Measurements from ENCODE around the gene ZSCAN2. TPM values are rescaled to one million over a fixed set of nuclear protein-coding genes. Genes with fewer than 3 reads are reported as not detected.

The ZSCAN2 gene
- total RNA-seq, 1 donor from 2014 or later = 16.2 TPM

GRCh38 chr15:84659904-84660781, 59.3 kb downstream of the ZSCAN2 start:
- H3K4me3 ChIP-seq (ENCODE audit: insufficient read depth, low read depth, low read length) = no peak overlapping the region
- no peak overlapping the region for H3K4me2 ChIP-seq (ENCODE audit: low read length)
- no peak for TF ChIP-seq EZH2 (IDR thresholded peaks at IDR 0.05; ENCODE audit: insufficient read depth, low read length)
- TF ChIP-seq, protein P1, sequence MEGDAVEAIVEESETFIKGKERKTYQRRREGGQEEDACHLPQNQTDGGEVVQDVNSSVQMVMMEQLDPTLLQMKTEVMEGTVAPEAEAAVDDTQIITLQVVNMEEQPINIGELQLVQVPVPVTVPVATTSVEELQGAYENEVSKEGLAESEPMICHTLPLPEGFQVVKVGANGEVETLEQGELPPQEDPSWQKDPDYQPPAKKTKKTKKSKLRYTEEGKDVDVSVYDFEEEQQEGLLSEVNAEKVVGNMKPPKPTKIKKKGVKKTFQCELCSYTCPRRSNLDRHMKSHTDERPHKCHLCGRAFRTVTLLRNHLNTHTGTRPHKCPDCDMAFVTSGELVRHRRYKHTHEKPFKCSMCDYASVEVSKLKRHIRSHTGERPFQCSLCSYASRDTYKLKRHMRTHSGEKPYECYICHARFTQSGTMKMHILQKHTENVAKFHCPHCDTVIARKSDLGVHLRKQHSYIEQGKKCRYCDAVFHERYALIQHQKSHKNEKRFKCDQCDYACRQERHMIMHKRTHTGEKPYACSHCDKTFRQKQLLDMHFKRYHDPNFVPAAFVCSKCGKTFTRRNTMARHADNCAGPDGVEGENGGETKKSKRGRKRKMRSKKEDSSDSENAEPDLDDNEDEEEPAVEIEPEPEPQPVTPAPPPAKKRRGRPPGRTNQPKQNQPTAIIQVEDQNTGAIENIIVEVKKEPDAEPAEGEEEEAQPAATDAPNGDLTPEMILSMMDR (IDR thresholded peaks at IDR 0.05; ENCODE audit: insufficient read depth, low read depth, low read length) = no peak
- Mint-ChIP-seq H3K9me3 (ENCODE audit: unreplicated experiment) (peaks cover 3% of the 10 kb centered on the region), H3K27me3 (ENCODE audit: low read depth, unreplicated experiment) (peaks cover 3% of the 10 kb centered on the region), H3K4me3 (ENCODE audit: unreplicated experiment) (no peak overlapping the region), H3K36me3 (ENCODE audit: low read depth, unreplicated experiment) (peaks cover 10% of the 10 kb centered on the region), H3K27ac (ENCODE audit: unreplicated experiment) (no peak overlapping the region), H3K4me1 (ENCODE audit: low read depth, unreplicated experiment) (peaks cover 3% of the 10 kb centered on the region)
- no peak for DNase-seq (ENCODE audit: low read depth)
- no peaks in the 10 kb centered on the region for H3K27me3 ChIP-seq (ENCODE audit: insufficient read depth, low read length)
- FAIRE-seq = no peak
- H2AFZ ChIP-seq (ENCODE audit: low read depth, low read length) = no peak overlapping the region
- H3K9ac ChIP-seq (ENCODE audit: low read length) = no peak overlapping the region
- peaks cover 2% of the 10 kb centered on the region for H4K20me1 ChIP-seq (ENCODE audit: insufficient read depth, low read length)
- peaks cover 7% of the 10 kb centered on the region for H3K36me3 ChIP-seq (ENCODE audit: insufficient read depth, low read length)
- peaks cover 13% of the 10 kb centered on the region for H3K4me1 ChIP-seq (ENCODE audit: insufficient read depth, low read length)
- H3K79me2 ChIP-seq (ENCODE audit: insufficient read depth, low read length) = no peaks in the 10 kb centered on the region
- no peaks in the 10 kb centered on the region for H3K9me3 ChIP-seq (ENCODE audit: insufficient read depth, low read depth, low read length)
- no peak overlapping the region for H3K27ac ChIP-seq (ENCODE audit: low read depth, low read length)

DNA sequence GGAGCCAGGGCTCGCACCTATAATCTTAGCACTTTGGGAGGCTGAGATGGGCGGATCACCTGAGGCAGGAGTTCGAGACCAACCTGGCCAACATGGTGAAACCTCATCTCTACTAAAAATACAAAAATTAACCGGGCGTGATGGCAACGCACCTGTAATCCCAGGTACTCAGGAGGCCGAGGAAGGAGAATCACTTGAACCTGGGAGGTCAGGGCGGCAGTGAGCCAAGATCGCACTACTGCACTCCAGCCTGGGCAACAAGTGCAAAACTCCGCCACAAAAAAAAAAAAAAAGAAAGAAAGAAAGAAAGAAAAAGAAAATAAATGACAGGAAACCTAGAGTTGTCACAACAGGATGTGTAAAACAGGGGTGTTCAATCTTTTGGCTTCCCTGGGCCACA, 60.2 kb downstream of the ZSCAN2 start:
- peaks cover 10% of the 10 kb centered on the region for H3K36me3 ChIP-seq (ENCODE audit: insufficient read depth, low read length)
- Mint-ChIP-seq H3K27me3 (ENCODE audit: low read depth, unreplicated experiment) (peaks cover 3% of the 10 kb centered on the region), H3K4me1 (ENCODE audit: low read depth, unreplicated experiment) (no peaks in the 10 kb centered on the region), H3K36me3 (ENCODE audit: low read depth, unreplicated experiment) (peaks cover 14% of the 10 kb centered on the region), H3K27ac (ENCODE audit: unreplicated experiment) (no peak overlapping the region), H3K4me3 (ENCODE audit: unreplicated experiment) (no peak overlapping the region), H3K9me3 (ENCODE audit: unreplicated experiment) (peaks cover 3% of the 10 kb centered on the region)
- no peak overlapping the region for H3K27ac ChIP-seq (ENCODE audit: low read depth, low read length)
- DNase-seq (ENCODE audit: low read depth) (no peak), FAIRE-seq (no peak)
- H3K27me3 ChIP-seq (ENCODE audit: insufficient read depth, low read length) = no peaks in the 10 kb centered on the region
- H3K4me1 ChIP-seq (ENCODE audit: insufficient read depth, low read length) = peaks cover 10% of the 10 kb centered on the region
- H3K9ac ChIP-seq (ENCODE audit: low read length) = no peak overlapping the region
- peaks cover 2% of the 10 kb centered on the region for H4K20me1 ChIP-seq (ENCODE audit: insufficient read depth, low read length)
- H2AFZ ChIP-seq (ENCODE audit: low read depth, low read length) = no peak overlapping the region
- H3K4me3 ChIP-seq (ENCODE audit: insufficient read depth, low read depth, low read length) = no peak overlapping the region
- H3K79me2 ChIP-seq (ENCODE audit: insufficient read depth, low read length) = no peaks in the 10 kb centered on the region
- no peaks in the 10 kb centered on the region for H3K9me3 ChIP-seq (ENCODE audit: insufficient read depth, low read depth, low read length)
- TF ChIP-seq, protein P1 (IDR thresholded peaks at IDR 0.05; ENCODE audit: insufficient read depth, low read depth, low read length) = no peak
- TF ChIP-seq EZH2 (IDR thresholded peaks at IDR 0.05; ENCODE audit: insufficient read depth, low read length) = no peak
- no peak overlapping the region for H3K4me2 ChIP-seq (ENCODE audit: low read length)

- peaks cover 18% of the 10 kb centered on the region for H3K36me3 Mint-ChIP-seq (ENCODE audit: low read depth, unreplicated experiment)
- H2AFZ ChIP-seq (ENCODE audit: low read depth, low read length) = no peak overlapping the region
- no peaks in the 10 kb centered on the region for H3K9me3 Mint-ChIP-seq (ENCODE audit: unreplicated experiment)
- H3K36me3 ChIP-seq (ENCODE audit: insufficient read depth, low read length) = peaks cover 46% of the 10 kb centered on the region
- FAIRE-seq (no peak), DNase-seq (ENCODE audit: low read depth) (no peak)
- no peaks in the 10 kb centered on the region for H3K79me2 ChIP-seq (ENCODE audit: insufficient read depth, low read length)
- H3K9me3 ChIP-seq (ENCODE audit: insufficient read depth, low read depth, low read length) = no peaks in the 10 kb centered on the region
- H4K20me1 ChIP-seq (ENCODE audit: insufficient read depth, low read length) = peaks cover 9% of the 10 kb centered on the region
- H3K4me2 ChIP-seq (ENCODE audit: low read length) = no peak overlapping the region
- no peak overlapping the region for H3K27ac ChIP-seq (ENCODE audit: low read depth, low read length)
- H3K27me3 ChIP-seq (ENCODE audit: insufficient read depth, low read length) = no peaks in the 10 kb centered on the region
- peaks cover 12% of the 10 kb centered on the region for H3K4me1 ChIP-seq (ENCODE audit: insufficient read depth, low read length)
- no peak overlapping the region for H3K4me3 Mint-ChIP-seq (ENCODE audit: unreplicated experiment)
- peaks cover 9% of the 10 kb centered on the region for H3K4me1 Mint-ChIP-seq (ENCODE audit: low read depth, unreplicated experiment)
- TF ChIP-seq, protein P1 (IDR thresholded peaks at IDR 0.05; ENCODE audit: insufficient read depth, low read depth, low read length) = no peak
- H3K9ac ChIP-seq (ENCODE audit: low read length) = no peak overlapping the region
- H3K27me3 Mint-ChIP-seq (ENCODE audit: low read depth, unreplicated experiment) = no peaks in the 10 kb centered on the region
- no peak overlapping the region for H3K27ac Mint-ChIP-seq (ENCODE audit: unreplicated experiment)
- no peak overlapping the region for H3K4me3 ChIP-seq (ENCODE audit: insufficient read depth, low read depth, low read length)
Measured at GRCh38 chr15:84666373-84666772, 65.6 kb downstream of the ZSCAN2 start.

All from astrocyte (in vitro differentiated cells and primary cell).